ENCODE results near the gene GJD4.

The GJD4 gene

DNA sequence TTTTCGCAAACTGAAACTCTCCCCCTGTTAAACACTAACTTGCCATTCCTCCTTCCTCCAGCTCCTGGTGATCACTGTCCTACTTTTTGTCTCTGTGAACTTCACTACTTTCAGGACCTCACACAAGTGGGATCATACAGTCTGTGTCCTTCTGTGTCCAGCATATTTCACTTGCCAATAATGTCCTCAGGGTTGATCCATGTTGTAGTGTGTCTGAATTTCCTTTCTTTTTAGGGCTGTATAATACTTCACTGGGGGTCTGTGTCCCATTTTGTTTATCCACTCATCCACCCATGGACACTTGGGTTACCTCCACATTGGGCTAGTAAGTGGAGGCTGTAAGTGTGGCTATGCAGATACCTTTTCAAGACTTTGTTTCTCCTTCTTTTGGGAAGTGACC, 42.7 kb upstream of the GJD4 start:
- ATAC-seq, result no peak
- TF ChIP-seq, protein P1, sequence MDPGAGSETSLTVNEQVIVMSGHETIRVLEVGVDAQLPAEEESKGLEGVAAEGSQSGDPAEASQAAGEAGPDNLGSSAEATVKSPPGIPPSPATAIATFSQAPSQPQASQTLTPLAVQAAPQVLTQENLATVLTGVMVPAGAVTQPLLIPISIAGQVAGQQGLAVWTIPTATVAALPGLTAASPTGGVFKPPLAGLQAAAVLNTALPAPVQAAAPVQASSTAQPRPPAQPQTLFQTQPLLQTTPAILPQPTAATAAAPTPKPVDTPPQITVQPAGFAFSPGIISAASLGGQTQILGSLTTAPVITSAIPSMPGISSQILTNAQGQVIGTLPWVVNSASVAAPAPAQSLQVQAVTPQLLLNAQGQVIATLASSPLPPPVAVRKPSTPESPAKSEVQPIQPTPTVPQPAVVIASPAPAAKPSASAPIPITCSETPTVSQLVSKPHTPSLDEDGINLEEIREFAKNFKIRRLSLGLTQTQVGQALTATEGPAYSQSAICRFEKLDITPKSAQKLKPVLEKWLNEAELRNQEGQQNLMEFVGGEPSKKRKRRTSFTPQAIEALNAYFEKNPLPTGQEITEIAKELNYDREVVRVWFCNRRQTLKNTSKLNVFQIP (CRISPR knock-in tag; IDR thresholded peaks at IDR 0.05; ENCODE audit: borderline replicate concordance, low read depth), result no peak
- no peak for TF ChIP-seq PPARA (CRISPR knock-in tag; IDR thresholded peaks at IDR 0.05; ENCODE audit: borderline replicate concordance)
- TF ChIP-seq, protein P2, sequence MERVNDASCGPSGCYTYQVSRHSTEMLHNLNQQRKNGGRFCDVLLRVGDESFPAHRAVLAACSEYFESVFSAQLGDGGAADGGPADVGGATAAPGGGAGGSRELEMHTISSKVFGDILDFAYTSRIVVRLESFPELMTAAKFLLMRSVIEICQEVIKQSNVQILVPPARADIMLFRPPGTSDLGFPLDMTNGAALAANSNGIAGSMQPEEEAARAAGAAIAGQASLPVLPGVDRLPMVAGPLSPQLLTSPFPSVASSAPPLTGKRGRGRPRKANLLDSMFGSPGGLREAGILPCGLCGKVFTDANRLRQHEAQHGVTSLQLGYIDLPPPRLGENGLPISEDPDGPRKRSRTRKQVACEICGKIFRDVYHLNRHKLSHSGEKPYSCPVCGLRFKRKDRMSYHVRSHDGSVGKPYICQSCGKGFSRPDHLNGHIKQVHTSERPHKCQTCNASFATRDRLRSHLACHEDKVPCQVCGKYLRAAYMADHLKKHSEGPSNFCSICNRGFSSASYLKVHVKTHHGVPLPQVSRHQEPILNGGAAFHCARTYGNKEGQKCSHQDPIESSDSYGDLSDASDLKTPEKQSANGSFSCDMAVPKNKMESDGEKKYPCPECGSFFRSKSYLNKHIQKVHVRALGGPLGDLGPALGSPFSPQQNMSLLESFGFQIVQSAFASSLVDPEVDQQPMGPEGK (CRISPR knock-in tag; IDR thresholded peaks at IDR 0.05; ENCODE audit: borderline replicate concordance), result no peak

DNA sequence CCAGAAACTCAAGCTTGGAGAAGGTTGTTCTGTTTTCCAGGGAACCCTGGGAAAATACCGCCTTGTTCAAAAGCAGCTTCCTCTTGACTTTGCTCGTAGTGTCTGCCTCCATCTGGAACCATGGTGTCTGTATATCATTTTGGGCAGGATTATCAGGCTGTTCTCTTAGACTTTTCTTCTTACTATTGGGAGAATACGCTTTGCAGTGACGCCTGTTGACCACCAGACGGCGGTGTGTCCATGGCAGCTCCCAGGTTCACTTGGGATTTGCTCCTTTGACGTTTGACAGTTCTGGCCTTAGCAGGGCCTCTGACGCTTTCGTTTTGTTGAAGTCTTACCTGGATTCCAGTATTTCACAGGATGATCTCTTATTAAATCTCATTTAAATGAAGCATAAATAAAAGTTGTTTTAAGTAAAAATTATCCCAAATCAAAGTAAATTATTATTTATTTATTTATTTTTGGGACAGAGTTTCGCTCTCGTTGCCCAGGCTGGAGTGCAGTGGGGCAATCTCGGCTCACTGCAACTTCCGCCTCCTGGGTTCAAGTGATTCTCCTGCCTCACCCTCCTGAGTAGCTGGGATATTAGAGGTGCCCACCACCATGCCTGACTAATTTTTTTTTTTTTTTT, 41.8 kb upstream of the GJD4 start:
- ATAC-seq, result peak; percentile 83
- TF ChIP-seq ARNTL (CRISPR knock-in tag; IDR thresholded peaks at IDR 0.05; ENCODE audit: borderline replicate concordance, low read depth), result no peak
- no peak for TF ChIP-seq GLIS3 (CRISPR knock-in tag; IDR thresholded peaks at IDR 0.05)
- no peak for TF ChIP-seq ESRRG (CRISPR knock-in tag; IDR thresholded peaks at IDR 0.05)
- TF ChIP-seq, protein P3, sequence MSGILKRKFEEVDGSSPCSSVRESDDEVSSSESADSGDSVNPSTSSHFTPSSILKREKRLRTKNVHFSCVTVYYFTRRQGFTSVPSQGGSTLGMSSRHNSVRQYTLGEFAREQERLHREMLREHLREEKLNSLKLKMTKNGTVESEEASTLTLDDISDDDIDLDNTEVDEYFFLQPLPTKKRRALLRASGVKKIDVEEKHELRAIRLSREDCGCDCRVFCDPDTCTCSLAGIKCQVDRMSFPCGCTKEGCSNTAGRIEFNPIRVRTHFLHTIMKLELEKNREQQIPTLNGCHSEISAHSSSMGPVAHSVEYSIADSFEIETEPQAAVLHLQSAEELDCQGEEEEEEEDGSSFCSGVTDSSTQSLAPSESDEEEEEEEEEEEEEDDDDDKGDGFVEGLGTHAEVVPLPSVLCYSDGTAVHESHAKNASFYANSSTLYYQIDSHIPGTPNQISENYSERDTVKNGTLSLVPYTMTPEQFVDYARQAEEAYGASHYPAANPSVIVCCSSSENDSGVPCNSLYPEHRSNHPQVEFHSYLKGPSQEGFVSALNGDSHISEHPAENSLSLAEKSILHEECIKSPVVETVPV (CRISPR knock-in tag; IDR thresholded peaks at IDR 0.05), result no peak
- TF ChIP-seq RARB (CRISPR knock-in tag; IDR thresholded peaks at IDR 0.05), result no peak
- TF ChIP-seq BACH2 (CRISPR knock-in tag; IDR thresholded peaks at IDR 0.05; ENCODE audit: borderline replicate concordance), result no peak
- TF ChIP-seq, protein P2 (CRISPR knock-in tag; IDR thresholded peaks at IDR 0.05; ENCODE audit: borderline replicate concordance), result no peak
- no peak for TF ChIP-seq TOX (CRISPR knock-in tag; IDR thresholded peaks at IDR 0.05; ENCODE audit: borderline replicate concordance)
- no peak for TF ChIP-seq OSR1 (CRISPR knock-in tag; IDR thresholded peaks at IDR 0.05)
- TF ChIP-seq ISL1 (CRISPR knock-in tag; IDR thresholded peaks at IDR 0.05), result no peak
- no peak for TF ChIP-seq ZC3H10 (CRISPR knock-in tag; IDR thresholded peaks at IDR 0.05)
- TF ChIP-seq ZNF565 (CRISPR knock-in tag; conservative IDR thresholded peaks at IDR 0.05; ENCODE audit: low read depth), result no peak
- no peak for TF ChIP-seq ZNF70 (CRISPR knock-in tag; IDR thresholded peaks at IDR 0.05)
- TF ChIP-seq, protein P1 (CRISPR knock-in tag; IDR thresholded peaks at IDR 0.05; ENCODE audit: borderline replicate concordance, low read depth), result no peak
- no peak for TF ChIP-seq PPARA (CRISPR knock-in tag; IDR thresholded peaks at IDR 0.05; ENCODE audit: borderline replicate concordance)

DNA sequence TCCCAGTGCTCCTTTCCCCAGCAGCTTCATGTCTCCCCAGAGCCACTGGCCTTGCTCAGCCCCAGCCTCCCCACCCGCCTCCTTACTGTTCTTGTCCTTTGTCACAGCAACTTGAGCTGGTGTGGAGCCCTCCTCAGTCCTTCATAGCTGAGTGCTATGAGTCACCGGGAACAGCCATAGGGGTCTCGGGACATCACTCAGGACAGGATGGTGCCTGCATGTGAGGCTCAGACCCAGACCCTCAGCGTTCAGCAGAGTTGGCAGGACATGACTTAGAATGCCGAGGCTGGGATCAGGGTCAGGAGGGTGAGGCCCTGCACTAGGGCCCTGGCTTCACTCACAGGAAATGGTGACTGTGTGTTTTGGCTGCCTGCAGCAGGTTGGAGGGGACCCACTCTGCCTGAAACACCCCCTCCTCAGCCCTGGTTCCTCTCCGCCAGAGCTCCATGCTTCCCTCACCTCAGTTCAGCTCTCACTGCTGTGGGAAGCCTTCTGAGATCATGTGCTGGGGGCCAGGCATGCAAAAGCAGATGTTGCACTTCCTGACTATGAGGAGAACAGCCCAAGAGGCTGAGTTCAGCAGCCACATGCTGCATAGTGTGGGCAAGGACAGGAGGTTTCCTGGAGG, 40.7 kb upstream of the GJD4 start:
- ATAC-seq, result no peak
- TF ChIP-seq ZC3H10 (CRISPR knock-in tag; IDR thresholded peaks at IDR 0.05), result no peak
- TF ChIP-seq OSR1 (CRISPR knock-in tag; IDR thresholded peaks at IDR 0.05), result no peak
- TF ChIP-seq, protein P3 (CRISPR knock-in tag; IDR thresholded peaks at IDR 0.05), result no peak
- no peak for TF ChIP-seq ZNF565 (CRISPR knock-in tag; conservative IDR thresholded peaks at IDR 0.05; ENCODE audit: low read depth)
- no peak for TF ChIP-seq SNAI2 (CRISPR knock-in tag; IDR thresholded peaks at IDR 0.05)
- no peak for TF ChIP-seq ZNF70 (CRISPR knock-in tag; IDR thresholded peaks at IDR 0.05)
